Aorta (tissue), 5 donors: Measurements from ENCODE around the gene CHSY1. TPM values are rescaled to one million over a fixed set of nuclear protein-coding genes. Genes with fewer than 3 reads are reported as not detected.
"Not testable (repeated sequence)": the region's sequence is repeated elsewhere in the genome, so short reads cannot be mapped to it uniquely, and the experiment has no call there.

Source experiments
- ATAC-seq: fragments of 200-7000 bp; cut with Tn5 transposase; one replicate; pipeline ENCODE4 v1.9.1; 2022; ENCODE audit warnings: moderate library complexity; ENCODE audit not compliant: low FRiP score
- DNase-seq, 2 donors: peaks; one replicate each; pipeline ENCODE4 v3.0.0-alpha.2; 2020
- H3K27ac ChIP-seq, 2 donors: one replicate each; pipeline ENCODE4 v1.5.1; 2013; ENCODE audit warnings: low read length in 2 of 2, mild to moderate bottlenecking in 2 of 2, moderate library complexity in 2 of 2, control low read depth in 1 of 2, inconsistent platforms in 1 of 2, low read depth in 1 of 2
- H3K27me3 ChIP-seq, 2 donors: one replicate each; pipeline ENCODE4 v1.6.1; 2013; ENCODE audit warnings: control low read depth in 1 of 2, low read length in 1 of 2, mild to moderate bottlenecking in 1 of 2, moderate library complexity in 1 of 2; ENCODE audit not compliant: insufficient read depth in 2 of 2, control insufficient read depth in 1 of 2
- H3K36me3 ChIP-seq, 2 donors: one replicate each; pipeline ENCODE4 v1.6.1; 2013; ENCODE audit warnings: control low read depth in 1 of 2, low read length in 1 of 2, mild to moderate bottlenecking in 1 of 2; ENCODE audit not compliant: insufficient read depth in 2 of 2, control insufficient read depth in 1 of 2
- H3K4me1 ChIP-seq, 2 donors: one replicate each; pipeline ENCODE4 v1.6.1; 2013; ENCODE audit warnings: low read length in 2 of 2, control low read depth in 1 of 2, mild to moderate bottlenecking in 1 of 2, moderate library complexity in 1 of 2; ENCODE audit not compliant: insufficient read depth in 2 of 2, control insufficient read depth in 1 of 2
- H3K4me3 ChIP-seq, 2 donors: one replicate each; pipeline ENCODE4 v1.5.1; 2013; ENCODE audit warnings: low read length in 2 of 2, control low read depth in 1 of 2, mild to moderate bottlenecking in 1 of 2
- H3K9me3 ChIP-seq: one replicate; pipeline ENCODE4 v1.6.1; 2013; ENCODE audit warnings: mild to moderate bottlenecking, low read length; ENCODE audit not compliant: control insufficient read depth
- WGBS, 2 donors: extraction: QIAGEN DNeasy Blood & Tissue Kit; methylation state at CpG; one replicate each; pipeline ENCODE4 v1.1.7; 2013; 5-methylcytosine and 5-hydroxymethylcytosine counted together
- intact Hi-C, 2 donors: fragments of 100-400 bp; cut with DNase I; formaldehyde crosslinking; loops; one replicate each; pipeline versions ENCODE4 v1.14.2 to v1.15.0; 2022
- polyA plus RNA-seq, 2 donors: library from polyadenylated mRNA; stranded (reverse); fragments of 200-250 nt; gene quantifications; one replicate each; pipeline ENCODE4 v1.2.3, GENCODE V29; 2013
- total RNA-seq, 2 donors: library from RNA; stranded (reverse); fragmentation: NEBNext Ultra II Directional; extraction: Animal tissue kit (Norgen Biotek cat#: 25700); gene quantifications; one replicate each; pipeline ENCODE4 v1.2.1, GENCODE V29; 2021
- donor health status: healthy with polysubstance abuse.
- donor health status: Bipolar disorder and iron deficiency.
- donor health status: DM: no; HTN: no; CAD: no.
- donor health status: DM: no; HTN: no; CAD: no.
- donor health status: DM: yes; HTN: yes; CAD: no.

Gene CHSY1
- total and polyA plus RNA-seq, 4 donors, result 10.8 to 78.4 (median 49.8) TPM

DNA sequence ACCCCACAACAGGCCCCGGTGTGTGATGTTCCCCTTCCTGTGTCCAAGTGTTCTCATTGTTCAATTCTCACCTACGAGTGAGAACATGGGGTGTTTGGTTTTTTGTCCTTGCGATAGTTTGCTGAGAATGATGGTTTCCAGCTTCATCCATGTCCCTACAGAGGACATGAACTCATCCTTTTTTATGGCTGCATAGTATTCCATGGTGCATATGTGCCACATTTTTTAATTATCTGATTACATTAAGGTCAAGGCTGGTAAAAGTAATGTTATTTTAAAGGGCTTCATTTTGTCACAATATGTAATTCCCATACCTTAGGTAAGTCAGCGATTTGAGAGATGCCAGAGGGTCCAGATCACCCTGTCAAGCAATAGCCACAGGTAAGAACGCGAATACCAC lies 35.5 kb upstream of the CHSY1 start:
- 95 to 98% methylated on average over 6 of the region's 6 CpGs for WGBS, 2 donors
- H3K36me3 ChIP-seq, H3K27ac ChIP-seq, ATAC-seq, intact Hi-C loops, H3K4me1 ChIP-seq, H3K27me3 ChIP-seq, DNase-seq, H3K4me3 ChIP-seq, H3K9me3 ChIP-seq: not testable (repeated sequence)

- no peak overlapping the region for H3K4me3 ChIP-seq
- 91 to 93% methylated on average over 9 of the region's 9 CpGs for WGBS, 2 donors
- peaks cover 2 to 7% of the 10 kb centered on the region in 2 donors for H3K36me3 ChIP-seq
- no peaks in the 10 kb centered on the region for H3K27me3 ChIP-seq
- DNase-seq (no peak), ATAC-seq (no peak)
- H3K9me3 ChIP-seq, result no peaks in the 10 kb centered on the region
- H3K4me1 ChIP-seq, result no peaks in the 10 kb centered on the region
- no peak overlapping the region for H3K27ac ChIP-seq
- intact Hi-C loops, result no loop called here
Measured at GRCh38 chr15:101286471-101287114, 34.7 kb upstream of the CHSY1 start.

GRCh38 chr15:101283931-101284330 lies 32.1 kb upstream of the CHSY1 start:
- H3K4me1 ChIP-seq, result no peaks in the 10 kb centered on the region
- intact Hi-C loops, result no loop called here
- no peaks in the 10 kb centered on the region for H3K27me3 ChIP-seq
- WGBS, 2 donors, result 84 to 96% methylated on average over 6 of the region's 6 CpGs
- no peak for DNase-seq
- no peak for ATAC-seq
- no peak overlapping the region for H3K4me3 ChIP-seq
- H3K9me3 ChIP-seq, result no peaks in the 10 kb centered on the region
- H3K27ac ChIP-seq, result no peak overlapping the region
- H3K36me3 ChIP-seq, result peaks cover 2 to 11% of the 10 kb centered on the region in 2 donors

DNA sequence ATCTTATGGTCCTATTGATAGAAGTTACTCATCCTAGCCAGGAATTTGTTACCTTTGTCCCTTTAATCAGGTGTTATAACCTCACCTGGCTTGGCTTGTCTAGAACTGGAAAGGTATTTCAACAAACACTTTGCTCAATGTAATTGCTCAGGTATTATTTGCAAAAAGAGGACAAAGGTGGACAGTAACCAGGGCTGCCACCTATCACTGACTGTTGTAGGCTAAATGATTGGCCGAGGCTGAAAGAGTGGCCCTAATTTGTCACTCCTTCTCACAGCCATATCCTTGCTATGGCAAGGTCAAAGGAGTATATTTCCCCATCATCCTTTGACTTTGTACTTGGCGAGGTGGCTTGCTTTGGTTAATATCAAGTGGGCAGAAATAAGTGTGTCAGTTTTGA lies 28.2 kb upstream of the CHSY1 start:
- Histone ChIP-seq H3K36me3 (peaks cover 2 to 7% of the 10 kb centered on the region in 2 donors), H3K27ac (no peak overlapping the region), H3K27me3 (no peaks in the 10 kb centered on the region), H3K9me3 (no peaks in the 10 kb centered on the region), H3K4me3 (no peak overlapping the region), H3K4me1 (no peaks in the 10 kb centered on the region)
- WGBS, 2 donors, result 87 to 89% methylated on average over 2 of the region's 2 CpGs
- DNase-seq (no peak), ATAC-seq (no peak)
- intact Hi-C loops, result no loop called here

DNA sequence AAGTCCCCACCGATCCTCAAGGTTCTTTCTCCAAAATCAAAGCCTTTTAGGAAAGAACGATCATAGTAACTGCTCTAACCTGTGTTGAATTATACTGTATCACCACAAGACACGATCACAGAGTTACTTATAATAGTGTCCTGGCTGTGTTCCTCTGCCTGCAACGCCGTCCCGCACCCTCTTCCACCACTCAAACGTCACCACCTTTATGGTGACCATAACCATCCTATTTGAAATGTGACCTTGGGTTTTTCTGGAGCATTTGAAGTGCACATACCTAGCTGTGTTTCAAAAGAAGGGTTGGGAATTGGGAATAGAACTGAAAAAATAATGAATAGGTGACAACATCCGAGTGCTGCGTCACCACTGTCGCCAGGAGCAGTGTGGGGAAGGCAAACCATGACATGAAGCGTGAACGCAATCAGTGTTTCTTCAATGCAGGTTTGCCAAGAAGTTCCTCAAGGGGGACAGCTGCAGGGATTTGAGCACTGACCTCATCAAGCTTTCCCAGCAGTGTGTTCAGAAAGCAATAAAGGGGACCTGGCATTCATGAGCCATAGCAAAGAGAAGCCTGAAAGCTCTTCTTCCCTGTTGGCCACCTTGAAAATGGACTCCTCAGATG lies 26.2 kb upstream of the CHSY1 start:
- no peak for ATAC-seq
- Histone ChIP-seq H3K4me1 (no peaks in the 10 kb centered on the region), H3K27me3 (no peaks in the 10 kb centered on the region), H3K27ac (no peak overlapping the region), H3K36me3 (peaks cover 4 to 14% of the 10 kb centered on the region in 2 donors), H3K4me3 (no peak overlapping the region), H3K9me3 (no peaks in the 10 kb centered on the region)
- 77 to 78% methylated on average over 12 of the region's 12 CpGs for WGBS, 2 donors
- intact Hi-C loops, result loop anchor here in 1 of 2 donors (1.0 kb wide), 1 partner anchor 17 kb away; the partner anchor contains the start of gene SNRPA1
- no peak for DNase-seq

DNA sequence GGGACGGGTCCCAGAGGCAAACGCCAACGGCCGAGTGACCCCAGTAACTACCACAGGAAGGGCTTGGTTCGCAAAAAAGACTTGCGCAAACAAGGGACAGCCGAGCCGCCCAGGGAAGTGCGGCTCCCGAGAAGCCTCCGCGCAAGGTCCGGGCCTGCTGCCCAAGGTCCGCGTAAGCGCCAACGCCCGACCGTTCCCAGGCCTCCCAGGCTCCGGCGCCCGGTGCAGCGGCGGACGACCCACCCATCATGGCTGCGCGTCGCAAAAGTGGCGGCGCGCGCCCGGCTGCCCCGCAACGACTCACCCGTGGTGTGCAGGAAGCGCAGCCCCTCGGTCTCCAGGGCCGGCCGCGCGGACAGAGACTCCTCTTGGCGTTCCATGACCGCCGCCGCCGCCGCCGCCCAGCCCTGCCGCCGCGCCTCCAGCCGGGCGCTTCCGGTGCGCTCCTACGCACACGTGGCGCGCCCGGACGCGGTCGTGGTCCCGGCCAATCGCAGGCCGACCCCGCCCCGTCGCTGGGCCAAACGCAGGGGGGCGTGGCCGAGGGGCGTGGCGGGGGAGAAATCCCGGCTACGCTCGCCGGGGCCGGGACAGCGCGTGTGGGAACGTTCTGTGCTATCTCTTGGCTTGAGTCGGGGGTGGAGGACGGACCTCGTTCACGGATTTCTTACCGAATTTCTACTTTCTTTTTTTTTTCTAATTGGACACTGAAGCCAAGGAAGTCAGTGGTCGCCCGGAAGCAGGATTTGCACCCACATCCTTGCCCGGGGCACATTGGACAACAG lies 25.4 kb upstream of the CHSY1 start, which contains the start of gene SELENOS:
TSS of gene SELENOS (minus strand) at position 448 of the 785 bp plus-strand sequence. CDS start at position 380, 68 bp downstream.
- ATAC-seq (peak; percentile 99), DNase-seq (peak; percentile 92 to 98)
- Histone ChIP-seq H3K27me3 (no peaks in the 10 kb centered on the region), H3K9me3 (no peaks in the 10 kb centered on the region), H3K4me1 (no peaks in the 10 kb centered on the region), H3K27ac (peak within 1 kb of the TSS; percentile 54 to 84), H3K36me3 (peaks cover 9 to 17% of the 10 kb centered on the region in 2 donors), H3K4me3 (peak within 1 kb of the TSS; percentile 49 to 85)
- 0 to 1% methylated on average over 69 to 91 of the region's 91 CpGs for WGBS, 2 donors
- intact Hi-C loops, result loop anchor here in 1 of 2 donors (1.0 kb wide), 1 partner anchor 18 kb away; the partner anchor contains the start of gene SNRPA1

DNA sequence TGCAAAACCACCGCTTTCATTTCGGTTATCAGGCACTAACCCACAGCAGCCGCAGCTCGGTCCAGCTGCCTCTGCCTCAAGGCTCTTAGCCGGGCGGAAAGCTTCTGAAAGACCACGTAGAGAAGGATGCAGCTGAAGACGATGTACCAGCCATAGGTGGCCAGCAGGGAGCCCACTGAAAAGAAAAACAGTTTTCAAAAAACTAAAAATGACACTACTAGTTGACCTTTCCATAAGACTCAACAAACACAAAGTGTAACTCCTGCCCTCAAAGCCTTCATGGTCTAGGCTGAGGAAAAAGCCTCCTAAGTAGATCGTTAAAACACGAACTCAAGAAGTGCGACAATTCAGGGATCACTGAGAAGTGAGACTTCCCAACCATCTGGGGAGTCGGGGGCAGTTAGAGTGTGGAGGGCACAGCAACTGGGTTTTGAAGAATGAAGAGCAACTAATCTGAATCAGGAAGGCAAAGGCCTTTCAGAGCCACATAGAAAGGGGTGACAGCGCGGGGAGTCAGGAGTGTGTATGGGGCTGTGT lies 24.7 kb upstream of the CHSY1 start:
- H3K9me3 ChIP-seq, result no peaks in the 10 kb centered on the region
- WGBS, 2 donors, result 4 to 7% methylated on average over 14 of the region's 14 CpGs
- H3K4me1 ChIP-seq, result no peaks in the 10 kb centered on the region
- DNase-seq (no peak), ATAC-seq (no peak)
- intact Hi-C loops, result loop anchor here in 1 of 2 donors (1.0 kb wide), 1 partner anchor 19 kb away; the partner anchor contains the start of gene SNRPA1
- H3K4me3 ChIP-seq, result peak overlapping the region; percentile 49 to 85
- peaks cover 9 to 17% of the 10 kb centered on the region in 2 donors for H3K36me3 ChIP-seq
- H3K27ac ChIP-seq, result peak overlapping the region; percentile 54 to 84
- no peaks in the 10 kb centered on the region for H3K27me3 ChIP-seq

DNA sequence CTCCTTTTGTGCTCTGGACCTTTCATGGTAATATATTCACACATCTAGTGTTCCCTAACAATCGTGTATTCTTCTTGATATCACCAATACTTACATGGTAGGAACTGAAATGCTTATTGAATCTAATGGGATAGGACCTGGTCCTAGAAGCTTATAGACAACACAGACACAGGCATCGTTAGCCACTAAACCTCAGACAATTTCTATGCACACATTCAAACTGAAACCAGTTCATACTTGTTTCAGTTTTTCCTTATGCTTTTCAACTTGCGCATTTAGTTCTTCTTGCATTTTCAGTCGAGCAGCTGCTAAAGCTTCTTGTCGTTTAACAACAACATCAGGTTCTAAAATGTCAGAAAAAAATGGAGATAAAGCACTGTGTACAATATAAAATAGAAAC lies 23.2 kb upstream of the CHSY1 start:
- H3K4me3 ChIP-seq, result no peak overlapping the region
- no peak overlapping the region for H3K27ac ChIP-seq
- DNase-seq (no peak), ATAC-seq (no peak)
- no peaks in the 10 kb centered on the region for H3K4me1 ChIP-seq
- H3K36me3 ChIP-seq, result peaks cover 13% of the 10 kb centered on the region in 2 donors
- no peaks in the 10 kb centered on the region for H3K27me3 ChIP-seq
- 84 to 85% methylated on average over 5 of the region's 5 CpGs for WGBS, 2 donors
- intact Hi-C loops, result no loop called here
- H3K9me3 ChIP-seq, result no peaks in the 10 kb centered on the region
